SK-N-MC (cell line): ENCODE results near the gene CSF1R.

Source experiments
- EZH2 ChIP-seq: fragments of 200-600 bp; sonication (generic); IDR thresholded peaks from one replicate; pipeline ENCODE4 v1.6.1; 2017; ENCODE audit warnings: antibody characterized with exemption
- FOXP2 ChIP-seq: optimal IDR thresholded peaks from 2 replicates; pipeline ENCODE3; 2011; ENCODE audit warnings: mild to moderate bottlenecking, moderate library complexity; ENCODE audit not compliant: insufficient read depth; ENCODE audit errors: extremely low read length, control extremely low read depth
- POLR2AphosphoS5 ChIP-seq: IDR thresholded peaks from 2 replicates; pipeline ENCODE4 v1.6.1; 2012; ENCODE audit warnings: mild to moderate bottlenecking, low read depth, low read length, borderline replicate concordance

DNA sequence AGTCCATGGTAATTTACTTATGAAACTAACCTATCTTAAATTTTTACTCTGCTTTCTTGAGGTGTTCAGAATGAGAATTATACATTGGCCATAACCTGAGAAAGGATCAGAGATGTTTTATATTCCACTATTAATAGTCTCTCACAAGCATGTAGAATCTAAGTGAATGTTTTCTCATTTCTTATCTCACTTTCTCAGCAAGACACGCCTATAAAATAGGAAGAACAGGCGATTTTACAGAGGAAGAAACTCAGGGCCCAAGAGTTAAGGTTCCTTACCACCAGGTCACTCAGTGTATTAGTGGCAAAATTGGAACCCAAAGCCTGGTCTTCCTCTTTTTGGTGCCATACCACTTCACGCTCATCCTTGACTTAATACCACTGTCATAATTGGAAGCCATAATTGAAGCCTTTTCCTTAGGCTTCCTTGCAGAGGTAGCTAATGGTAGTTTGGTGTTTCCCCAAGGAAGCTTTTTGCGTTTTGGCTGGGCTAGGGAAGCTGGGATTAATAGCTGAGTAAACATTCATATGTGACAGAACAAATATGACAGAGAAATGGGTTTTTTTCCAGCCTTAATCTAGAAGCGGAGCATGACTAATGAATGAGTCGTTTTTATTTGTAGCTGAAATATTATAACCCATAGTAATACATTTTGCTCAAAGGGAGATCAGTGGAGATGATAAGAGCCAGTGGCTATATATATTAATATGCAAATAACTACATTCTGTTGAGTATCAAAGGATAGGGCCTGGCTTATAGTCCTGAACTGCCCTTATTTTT, 68.9 kb downstream of the CSF1R start:
- TF ChIP-seq EZH2 (no peak), POLR2AphosphoS5 (no peak), FOXP2 (no peak)
